Gastroesophageal sphincter (tissue), 4 donors: ENCODE results near the gene OR51V1. TPM values are rescaled to one million over a fixed set of nuclear protein-coding genes. Genes with fewer than 3 reads are reported as not detected.

Experiments
- ATAC-seq: fragments of 150-250 bp; one replicate; pipeline ENCODE4 v1.9.1; 2016; ENCODE audit warnings: mild to moderate bottlenecking, moderate library complexity
- H3K27ac ChIP-seq, 4 donors: fragments of 200-600 bp; sonication (generic) in 3 of 4; 1 replicate in 3 of 4; 2 replicates in 1 of 4; pipeline ENCODE4 v1.5.1; 2016 to 2019
- H3K27me3 ChIP-seq: fragments of 200-600 bp; sonication (generic); one replicate; pipeline ENCODE4 v1.5.1; 2019
- H3K36me3 ChIP-seq, 2 donors: fragments of 200-600 bp; sonication (generic); one replicate each; pipeline ENCODE4 v1.5.1; 2019; ENCODE audit warnings: control low read depth in 1 of 2
- H3K4me1 ChIP-seq, 3 donors: fragments of 200-600 bp; sonication (generic); 1 replicate in 2 of 3; 2 replicates in 1 of 3; pipeline ENCODE4 v1.5.1; 2016 to 2019; ENCODE audit warnings: control low read depth in 2 of 3
- H3K4me3 ChIP-seq, 2 donors: fragments of 200-600 bp; sonication (generic); one replicate each; pipeline ENCODE4 v1.5.1; 2019; ENCODE audit warnings: mild to moderate bottlenecking in 1 of 2, moderate library complexity in 1 of 2
- H3K9me3 ChIP-seq, 3 donors: fragments of 200-600 bp; sonication (generic); one replicate each; pipeline ENCODE4 v1.5.1; 2017 to 2019; ENCODE audit warnings: control low read depth in 2 of 3
- EP300 ChIP-seq: sonication (generic); formaldehyde crosslinking; IDR thresholded peaks from one replicate; pipeline ENCODE4 v1.6.1; 2017; ENCODE audit warnings: antibody characterized with exemption, mild to moderate bottlenecking
- POLR2A ChIP-seq, 2 donors: fragments of 450-650 bp; IDR thresholded peaks; one replicate each; pipeline ENCODE4 v1.6.1; 2017; ENCODE audit warnings: antibody characterized with exemption in 2 of 2, mild to moderate bottlenecking in 2 of 2, moderate library complexity in 1 of 2
- POLR2AphosphoS5 ChIP-seq: sonication (generic); formaldehyde crosslinking; IDR thresholded peaks from one replicate; pipeline ENCODE4 v1.6.1; 2017; ENCODE audit warnings: antibody characterized with exemption
- WGBS, 2 donors: methylation state at CpG; one replicate each; pipeline ENCODE4 v1.1.5; 2018; ENCODE audit warnings: low coverage in 1 of 2; 5-methylcytosine and 5-hydroxymethylcytosine counted together
- total RNA-seq, 4 donors: library from RNA; depleted of rRNA; stranded (reverse); fragments of >200 nt; gene quantifications; one replicate each; pipeline ENCODE4 v1.1.0, GENCODE V29; 2016
- TF ChIP-seq, protein P1 (sequence below), 4 experiments: fragments of 200-600 bp in 2 of 4; fragments of 450-650 bp in 2 of 4; sonication (generic) in 1 of 4; IDR thresholded peaks; one replicate each; pipeline ENCODE4 v1.5.1; 2017 to 2019; ENCODE audit warnings: antibody characterized with exemption in 4 of 4, mild to moderate bottlenecking in 2 of 4, moderate library complexity in 2 of 4

The OR51V1 gene
- total RNA-seq, 4 donors from 2014 or later, result not detected

DNA sequence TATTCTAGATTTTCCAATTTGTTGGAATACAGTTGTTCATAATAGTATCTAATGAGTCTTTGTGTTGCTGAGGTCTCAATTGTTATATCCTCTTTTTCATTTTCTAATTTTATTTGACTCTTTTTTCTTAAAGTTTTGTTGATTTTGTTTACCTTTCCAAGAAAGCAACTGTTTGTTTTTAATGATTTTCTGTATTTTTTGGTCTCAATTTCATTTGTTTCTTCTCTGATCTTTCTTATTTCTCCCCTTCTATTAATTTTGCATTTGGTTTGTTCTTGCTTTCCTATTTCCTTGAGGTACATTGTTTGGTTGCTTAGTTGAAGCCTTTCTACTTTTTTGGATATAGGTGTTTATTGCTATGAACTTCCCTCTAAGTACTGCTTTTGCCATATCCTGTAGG lies 40.7 kb downstream of the OR51V1 start:
- Histone ChIP-seq H3K4me3 (no peak overlapping the region), H3K27me3 (no peaks in the 10 kb centered on the region), H3K27ac (no peak overlapping the region), H3K36me3 (no peaks in the 10 kb centered on the region), H3K4me1 (no peaks in the 10 kb centered on the region), H3K9me3 (no peaks in the 10 kb centered on the region)
- TF ChIP-seq, protein P1, sequence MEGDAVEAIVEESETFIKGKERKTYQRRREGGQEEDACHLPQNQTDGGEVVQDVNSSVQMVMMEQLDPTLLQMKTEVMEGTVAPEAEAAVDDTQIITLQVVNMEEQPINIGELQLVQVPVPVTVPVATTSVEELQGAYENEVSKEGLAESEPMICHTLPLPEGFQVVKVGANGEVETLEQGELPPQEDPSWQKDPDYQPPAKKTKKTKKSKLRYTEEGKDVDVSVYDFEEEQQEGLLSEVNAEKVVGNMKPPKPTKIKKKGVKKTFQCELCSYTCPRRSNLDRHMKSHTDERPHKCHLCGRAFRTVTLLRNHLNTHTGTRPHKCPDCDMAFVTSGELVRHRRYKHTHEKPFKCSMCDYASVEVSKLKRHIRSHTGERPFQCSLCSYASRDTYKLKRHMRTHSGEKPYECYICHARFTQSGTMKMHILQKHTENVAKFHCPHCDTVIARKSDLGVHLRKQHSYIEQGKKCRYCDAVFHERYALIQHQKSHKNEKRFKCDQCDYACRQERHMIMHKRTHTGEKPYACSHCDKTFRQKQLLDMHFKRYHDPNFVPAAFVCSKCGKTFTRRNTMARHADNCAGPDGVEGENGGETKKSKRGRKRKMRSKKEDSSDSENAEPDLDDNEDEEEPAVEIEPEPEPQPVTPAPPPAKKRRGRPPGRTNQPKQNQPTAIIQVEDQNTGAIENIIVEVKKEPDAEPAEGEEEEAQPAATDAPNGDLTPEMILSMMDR (IDR thresholded peaks at IDR 0.05), result no peak
- no peak for TF ChIP-seq POLR2AphosphoS5
- TF ChIP-seq EP300, result no peak
- no peak for TF ChIP-seq POLR2A (IDR thresholded peaks at IDR 0.05)
- ATAC-seq, result no peak

DNA sequence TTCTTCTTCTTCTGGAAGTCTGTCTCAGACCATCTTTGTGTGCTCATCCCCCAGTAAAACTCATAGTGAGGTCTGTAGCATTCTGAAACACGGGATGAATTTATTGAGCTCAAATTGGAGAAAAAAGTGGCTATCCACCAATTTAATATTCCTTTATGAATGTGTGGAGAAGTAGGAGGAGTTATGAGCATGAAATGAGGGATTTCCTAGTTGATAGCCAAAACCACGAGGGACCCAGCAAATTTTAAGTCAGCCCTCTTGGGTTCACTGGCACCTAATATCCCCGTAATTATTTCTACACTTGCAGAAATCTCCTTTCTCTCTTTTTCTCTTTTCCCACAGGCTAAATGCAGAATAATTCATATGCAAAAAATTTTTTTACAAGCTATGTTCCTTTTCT lies 45.8 kb downstream of the OR51V1 start, which contains the start of gene OR52A1:
Gene OR52A1 (minus strand): TSS at position 101 of the 400 bp plus-strand sequence. CDS start 2,388 bp downstream, outside the sequence.
- Histone ChIP-seq H3K4me3 (no peak within 1 kb of the TSS), H3K4me1 (no peaks in the 10 kb centered on the region), H3K27ac (no peak within 1 kb of the TSS), H3K36me3 (no peaks in the 10 kb centered on the region), H3K27me3 (no peaks in the 10 kb centered on the region), H3K9me3 (no peaks in the 10 kb centered on the region)
- ATAC-seq, result no peak
- no peak for TF ChIP-seq POLR2AphosphoS5
- 65 to 77% methylated on average over 3 of the region's 3 CpGs for WGBS, 2 donors

DNA sequence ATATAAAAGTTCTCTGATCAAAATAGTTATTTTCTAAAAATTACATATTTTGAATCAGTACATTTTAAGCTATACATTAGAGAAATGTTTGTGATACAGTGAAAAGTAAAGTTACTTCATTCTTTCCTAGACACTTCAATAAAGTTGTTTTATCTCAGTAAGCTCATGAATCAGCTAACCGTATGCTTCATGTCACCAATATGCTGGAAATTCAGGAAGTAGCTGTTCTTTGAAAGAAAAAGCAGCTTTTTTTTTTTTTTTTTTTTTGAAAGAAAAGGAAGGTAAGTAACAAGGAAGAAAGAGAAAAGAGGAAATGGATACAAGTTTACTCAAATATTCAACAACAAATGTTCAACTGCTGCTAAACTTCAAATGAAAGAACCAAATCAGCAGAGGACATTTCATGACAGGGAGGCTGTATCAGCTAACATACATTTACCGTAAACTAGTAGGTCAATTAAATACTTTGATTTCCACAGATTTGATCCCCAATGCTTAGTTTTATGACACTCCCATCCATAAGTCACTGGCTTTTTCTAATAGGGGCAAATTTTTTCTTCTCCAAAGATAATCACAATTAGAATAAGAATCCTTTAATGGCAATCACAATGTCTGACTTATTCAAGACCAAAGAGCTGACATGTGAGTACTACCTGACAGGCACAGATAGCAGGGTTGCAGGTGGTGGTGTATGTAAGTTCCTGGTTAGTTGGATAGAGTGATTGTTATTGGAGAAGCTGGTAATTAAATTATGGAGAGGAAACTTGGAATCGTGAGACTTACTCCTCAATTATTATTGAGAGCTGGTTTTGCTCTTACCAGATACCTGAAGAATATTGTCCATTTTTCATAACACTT lies 46.7 kb downstream of the OR51V1 start:
- TF ChIP-seq POLR2AphosphoS5 (no peak), POLR2A (IDR thresholded peaks at IDR 0.05) (no peak)
- TF ChIP-seq, protein P1 (IDR thresholded peaks at IDR 0.05), result no peak
- H3K9me3 ChIP-seq, result no peaks in the 10 kb centered on the region
- H3K27ac ChIP-seq, result no peak overlapping the region
- H3K36me3 ChIP-seq, result no peaks in the 10 kb centered on the region
- WGBS, 2 donors, result 48 to 54% methylated on average over 3 of the region's 3 CpGs
- no peaks in the 10 kb centered on the region for H3K4me1 ChIP-seq
- H3K27me3 ChIP-seq, result no peaks in the 10 kb centered on the region
- no peak for ATAC-seq
- no peak overlapping the region for H3K4me3 ChIP-seq

DNA sequence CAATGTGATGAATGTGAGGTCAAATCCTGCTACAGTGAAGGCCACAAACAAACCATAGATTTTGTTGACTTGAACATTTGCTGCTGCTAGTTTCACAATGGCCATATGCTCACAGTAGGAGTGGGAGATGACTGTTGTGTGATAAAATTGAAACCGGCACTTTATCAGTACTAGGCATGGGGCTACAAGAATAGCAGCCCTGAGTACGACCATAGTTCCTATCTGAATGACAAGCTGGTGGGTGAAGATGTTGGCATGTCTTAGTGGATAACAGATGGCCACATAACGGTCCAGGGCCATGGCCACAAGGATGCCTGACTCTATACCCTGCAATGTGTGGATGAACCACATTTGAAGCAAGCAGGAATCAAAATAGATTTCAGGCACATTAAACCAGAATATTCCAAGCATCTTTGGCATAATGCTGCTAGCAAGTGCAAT lies 48.7 kb downstream of the OR51V1 start:
- WGBS, 2 donors, result 21 to 37% methylated on average over 3 of the region's 3 CpGs
- Histone ChIP-seq H3K27ac (no peak overlapping the region), H3K36me3 (no peaks in the 10 kb centered on the region), H3K27me3 (no peaks in the 10 kb centered on the region), H3K4me3 (no peak overlapping the region), H3K9me3 (no peaks in the 10 kb centered on the region), H3K4me1 (no peaks in the 10 kb centered on the region)
- TF ChIP-seq POLR2AphosphoS5, result no peak
- TF ChIP-seq POLR2A (IDR thresholded peaks at IDR 0.05), result no peak
- no peak for TF ChIP-seq EP300
- TF ChIP-seq, protein P1 (IDR thresholded peaks at IDR 0.05), result no peak
- no peak for ATAC-seq

Other genes with a start within 250 kb of the OR51V1 start
- gene OR51A2, start 245.0 kb downstream of the OR51V1 start, total RNA-seq, result not detected
- gene OR51L1, start 205.8 kb downstream of the OR51V1 start, total RNA-seq, result under 1 TPM in 1 of 4 donors, not detected in 3; 0.31 TPM
- gene OR52J3, start 154.2 kb downstream of the OR51V1 start, total RNA-seq, result not detected
- gene OR52E2, start 141.1 kb downstream of the OR51V1 start, total RNA-seq, result not detected
- not detected for gene OR52E1, start 131.1 kb downstream of the OR51V1 start, total RNA-seq
- gene OR52A5, start 62.3 kb downstream of the OR51V1 start, total RNA-seq, result under 1 TPM in 1 of 4 donors, not detected in 3; 0.12 TPM
- gene OR52A1, start 45.9 kb downstream of the OR51V1 start, total RNA-seq, result not detected
- 100 to 1,000 TPM in 2 of 4 donors, 10 to 100 TPM in 1, not detected in 1; 16.1 to 148 (median 132) TPM for gene HBB, start 26.4 kb upstream of the OR51V1 start, total RNA-seq
- not detected for gene HBD, start 33.8 kb upstream of the OR51V1 start, total RNA-seq
- gene HBG1, start 49.2 kb upstream of the OR51V1 start, total RNA-seq, result not detected
- gene HBG2, start 54.1 kb upstream of the OR51V1 start, total RNA-seq, result not detected
- gene HBE1, start 69.3 kb upstream of the OR51V1 start, total RNA-seq, result under 1 TPM in 1 of 4 donors, not detected in 3; 0.67 TPM
- gene OR51B4, start 101.3 kb upstream of the OR51V1 start, total RNA-seq, result not detected
- under 1 TPM in 1 of 4 donors, not detected in 3; 0.67 TPM for gene OR51B2, start 123.6 kb upstream of the OR51V1 start, total RNA-seq
- not detected for gene OR51B5, start 142.8 kb upstream of the OR51V1 start, total RNA-seq
- not detected for gene OR51B6, start 150.8 kb upstream of the OR51V1 start, total RNA-seq
- gene OR51M1, start 183.1 kb upstream of the OR51V1 start, total RNA-seq, result not detected
- gene OR51Q1, start 221.4 kb upstream of the OR51V1 start, total RNA-seq, result not detected
- gene OR51I1, start 240.8 kb upstream of the OR51V1 start, total RNA-seq, result not detected
- gene OR51I2, start 248.6 kb upstream of the OR51V1 start, total RNA-seq, result not detected